ENCODE data around the gene SNCAIP.

DNA sequence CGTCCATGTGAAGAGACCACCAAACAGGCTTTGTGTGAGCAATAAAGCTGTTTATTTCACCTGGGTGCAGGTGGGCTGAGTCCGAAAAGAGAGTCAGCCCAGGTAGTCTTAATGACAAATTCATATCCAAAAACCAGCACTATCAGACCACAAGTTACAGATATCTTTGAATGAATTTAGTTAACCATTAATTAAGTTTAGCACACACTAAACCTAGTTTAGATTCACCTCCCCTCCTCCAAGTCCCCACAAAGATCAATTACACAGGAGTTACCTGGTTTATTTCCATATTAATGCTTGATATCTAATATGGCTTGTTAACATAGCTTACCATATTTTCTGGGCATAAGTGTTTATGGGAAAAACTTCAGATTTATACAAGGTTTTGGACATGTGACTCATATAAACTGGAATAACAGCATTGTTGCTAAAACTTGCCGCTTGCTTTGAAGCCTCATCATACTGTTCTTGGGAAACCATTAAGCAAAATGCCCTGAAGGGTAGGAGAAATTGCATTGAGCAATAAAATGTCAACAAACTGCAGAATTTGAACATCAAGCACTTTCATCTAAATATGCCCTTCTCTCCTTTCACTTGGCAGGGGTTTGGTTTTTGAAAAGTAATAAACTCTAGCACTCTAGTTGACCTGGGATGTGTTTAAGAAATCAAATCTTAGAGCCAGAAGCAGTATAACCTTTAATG is 166.9 kb downstream of the SNCAIP start:
- no peak for TF ChIP-seq TOX (CRISPR knock-in tag; IDR thresholded peaks at IDR 0.05; ENCODE audit: borderline replicate concordance)
- no peak for TF ChIP-seq ZNF565 (CRISPR knock-in tag; conservative IDR thresholded peaks at IDR 0.05; ENCODE audit: low read depth)
- no peak for TF ChIP-seq GLIS3 (CRISPR knock-in tag; IDR thresholded peaks at IDR 0.05)
- TF ChIP-seq ZNF8 (CRISPR knock-in tag; IDR thresholded peaks at IDR 0.05): no peak
- TF ChIP-seq, protein P1, sequence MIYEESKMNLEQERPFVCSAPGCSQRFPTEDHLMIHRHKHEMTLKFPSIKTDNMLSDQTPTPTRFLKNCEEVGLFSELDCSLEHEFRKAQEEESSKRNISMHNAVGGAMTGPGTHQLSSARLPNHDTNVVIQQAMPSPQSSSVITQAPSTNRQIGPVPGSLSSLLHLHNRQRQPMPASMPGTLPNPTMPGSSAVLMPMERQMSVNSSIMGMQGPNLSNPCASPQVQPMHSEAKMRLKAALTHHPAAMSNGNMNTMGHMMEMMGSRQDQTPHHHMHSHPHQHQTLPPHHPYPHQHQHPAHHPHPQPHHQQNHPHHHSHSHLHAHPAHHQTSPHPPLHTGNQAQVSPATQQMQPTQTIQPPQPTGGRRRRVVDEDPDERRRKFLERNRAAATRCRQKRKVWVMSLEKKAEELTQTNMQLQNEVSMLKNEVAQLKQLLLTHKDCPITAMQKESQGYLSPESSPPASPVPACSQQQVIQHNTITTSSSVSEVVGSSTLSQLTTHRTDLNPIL (CRISPR knock-in tag; IDR thresholded peaks at IDR 0.05; ENCODE audit: low read depth): no peak
- TF ChIP-seq, protein P2, sequence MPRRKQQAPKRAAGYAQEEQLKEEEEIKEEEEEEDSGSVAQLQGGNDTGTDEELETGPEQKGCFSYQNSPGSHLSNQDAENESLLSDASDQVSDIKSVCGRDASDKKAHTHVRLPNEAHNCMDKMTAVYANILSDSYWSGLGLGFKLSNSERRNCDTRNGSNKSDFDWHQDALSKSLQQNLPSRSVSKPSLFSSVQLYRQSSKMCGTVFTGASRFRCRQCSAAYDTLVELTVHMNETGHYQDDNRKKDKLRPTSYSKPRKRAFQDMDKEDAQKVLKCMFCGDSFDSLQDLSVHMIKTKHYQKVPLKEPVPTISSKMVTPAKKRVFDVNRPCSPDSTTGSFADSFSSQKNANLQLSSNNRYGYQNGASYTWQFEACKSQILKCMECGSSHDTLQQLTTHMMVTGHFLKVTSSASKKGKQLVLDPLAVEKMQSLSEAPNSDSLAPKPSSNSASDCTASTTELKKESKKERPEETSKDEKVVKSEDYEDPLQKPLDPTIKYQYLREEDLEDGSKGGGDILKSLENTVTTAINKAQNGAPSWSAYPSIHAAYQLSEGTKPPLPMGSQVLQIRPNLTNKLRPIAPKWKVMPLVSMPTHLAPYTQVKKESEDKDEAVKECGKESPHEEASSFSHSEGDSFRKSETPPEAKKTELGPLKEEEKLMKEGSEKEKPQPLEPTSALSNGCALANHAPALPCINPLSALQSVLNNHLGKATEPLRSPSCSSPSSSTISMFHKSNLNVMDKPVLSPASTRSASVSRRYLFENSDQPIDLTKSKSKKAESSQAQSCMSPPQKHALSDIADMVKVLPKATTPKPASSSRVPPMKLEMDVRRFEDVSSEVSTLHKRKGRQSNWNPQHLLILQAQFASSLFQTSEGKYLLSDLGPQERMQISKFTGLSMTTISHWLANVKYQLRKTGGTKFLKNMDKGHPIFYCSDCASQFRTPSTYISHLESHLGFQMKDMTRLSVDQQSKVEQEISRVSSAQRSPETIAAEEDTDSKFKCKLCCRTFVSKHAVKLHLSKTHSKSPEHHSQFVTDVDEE (CRISPR knock-in tag; IDR thresholded peaks at IDR 0.05): no peak

All from SK-N-SH treated with all-trans-retinoic acid at 6 μM for 48 hours (cell line).